ENCODE measurements around the gene ZBTB7A.

Gene ZBTB7A

GRCh38 chr19:4034048-4035017 is 32.4 kb downstream of the ZBTB7A start:
- no peak for DNase-seq

GRCh38 chr19:4033028-4033956 is 33.4 kb downstream of the ZBTB7A start:
- no peak for DNase-seq

DNA sequence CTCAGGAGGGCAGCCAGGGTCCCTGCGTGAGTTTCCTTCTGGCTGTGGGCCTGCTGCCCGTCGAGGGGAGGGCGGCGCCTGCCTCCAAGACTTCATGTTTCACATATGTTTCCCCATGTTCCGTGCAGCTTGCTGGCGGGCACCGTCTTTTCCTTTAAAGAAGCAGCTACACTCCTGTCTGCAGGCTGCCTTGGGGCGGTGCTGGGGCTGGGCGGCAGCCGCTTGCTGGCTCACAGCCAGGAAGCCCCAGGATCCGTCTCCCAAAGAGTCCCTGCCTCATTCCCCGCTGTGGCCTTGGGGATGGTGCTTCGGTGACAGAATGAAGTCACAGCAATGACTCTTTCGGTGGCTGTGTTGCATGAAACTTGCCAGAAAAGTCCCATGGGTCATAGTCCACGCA is 34.3 kb downstream of the ZBTB7A start:
- no peak for DNase-seq

- DNase-seq, result no peak
These were observed 35.3 kb downstream of the ZBTB7A start for GRCh38 chr19:4031420-4031819.

DNA sequence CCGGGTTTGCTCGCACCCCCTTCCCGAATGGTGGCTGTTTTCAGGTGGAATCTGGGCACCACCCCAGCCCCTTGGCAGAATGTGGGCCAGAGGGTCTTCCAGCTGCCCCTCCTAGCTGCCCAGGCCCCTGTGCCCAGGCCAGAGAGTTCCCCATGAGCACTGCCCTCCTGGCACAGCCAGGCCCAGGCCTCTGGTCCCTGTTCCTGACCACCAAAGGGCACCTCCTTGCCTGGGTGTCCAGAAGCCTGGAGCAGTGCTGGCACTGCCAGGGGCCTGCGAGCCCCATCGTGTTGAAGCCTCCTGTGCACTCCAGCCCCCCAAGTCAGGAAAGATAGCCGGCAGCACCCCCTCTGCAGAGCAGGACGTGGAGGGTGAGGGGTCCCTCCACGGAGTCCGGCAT is 35.7 kb downstream of the ZBTB7A start:
- no peak for DNase-seq

DNA sequence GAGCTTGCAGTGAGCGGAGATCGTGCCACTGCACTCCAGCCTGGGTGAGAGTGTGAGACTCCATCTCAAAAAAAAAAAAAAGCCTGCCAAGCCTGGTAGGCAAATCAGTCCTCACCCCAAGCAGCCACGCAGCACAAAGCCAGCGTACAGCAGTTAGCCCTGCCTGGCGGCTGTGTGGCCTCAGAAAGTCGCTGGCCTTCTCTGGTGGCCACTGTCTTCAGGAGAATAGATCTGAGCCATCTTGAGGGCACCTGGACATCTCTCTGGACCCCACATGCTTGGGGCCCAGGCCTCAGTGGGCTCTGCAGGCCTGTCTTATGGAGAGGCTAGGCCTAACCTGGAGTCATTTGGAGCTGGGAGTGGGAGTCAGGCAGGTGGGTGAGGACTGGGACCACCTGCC is 36.1 kb downstream of the ZBTB7A start:
- DNase-seq, result no peak

- no peak for DNase-seq
These were observed 37.5 kb downstream of the ZBTB7A start for GRCh38 chr19:4029247-4029614.

DNA sequence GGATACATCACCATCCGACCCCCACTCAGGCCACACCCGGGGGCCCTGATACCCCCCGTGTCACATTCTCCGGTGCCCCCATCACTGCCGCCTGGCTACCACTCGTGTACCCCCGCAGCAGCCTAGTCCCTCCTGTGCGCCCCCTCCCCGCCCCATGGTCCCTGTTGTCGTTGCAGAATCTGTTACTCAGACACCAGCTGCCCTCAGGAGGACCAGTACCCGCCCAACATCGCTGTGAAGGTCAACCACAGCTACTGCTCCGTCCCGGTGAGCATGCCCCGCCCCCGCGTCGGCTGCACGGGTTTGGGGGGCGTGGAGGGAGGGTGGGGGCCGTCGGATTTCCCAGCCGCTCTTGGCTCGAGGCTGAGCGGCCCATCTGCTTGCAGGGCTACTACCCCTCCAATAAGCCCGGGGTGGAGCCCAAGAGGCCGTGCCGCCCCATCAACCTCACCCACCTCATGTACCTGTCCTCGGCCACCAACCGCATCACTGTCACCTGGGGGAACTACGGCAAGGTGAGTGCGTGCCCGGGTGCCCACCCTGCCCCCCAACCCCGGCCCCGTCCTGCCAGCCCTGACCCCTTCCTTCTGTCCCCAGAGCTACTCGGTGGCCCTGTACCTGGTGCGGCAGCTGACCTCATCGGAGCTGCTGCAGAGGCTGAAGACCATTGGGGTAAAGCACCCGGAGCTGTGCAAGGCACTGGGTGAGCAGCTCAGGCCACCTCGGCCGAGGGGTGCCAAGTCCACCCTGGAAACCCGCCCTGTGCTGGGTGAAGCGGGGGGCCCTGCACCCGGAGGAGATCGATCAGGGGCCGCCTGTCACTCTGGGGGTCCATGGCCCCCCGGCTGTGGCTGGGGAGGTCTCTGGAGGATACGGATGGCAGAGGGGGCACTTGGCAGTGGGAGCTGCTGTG is 38.1 kb downstream of the ZBTB7A start:
- no peak for DNase-seq

DNA sequence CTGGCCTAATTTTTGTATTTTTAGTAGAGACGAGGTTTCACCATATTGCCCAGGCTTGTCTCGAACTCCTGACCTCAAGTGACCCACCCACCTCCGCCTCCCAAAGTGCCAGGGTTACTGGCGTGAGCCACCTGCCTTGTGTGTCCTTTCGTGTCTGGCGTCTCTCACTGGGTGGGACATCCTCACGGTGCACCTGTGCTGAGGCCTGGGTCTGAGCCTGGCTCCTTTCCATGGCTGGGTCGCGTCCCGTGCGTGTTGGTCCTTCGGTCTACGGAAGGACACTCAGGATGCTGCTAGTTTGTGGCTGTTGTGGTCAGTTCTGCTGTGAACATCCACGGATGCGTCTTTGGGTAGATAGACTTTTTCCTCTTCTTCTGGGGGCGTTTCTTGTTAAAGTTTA is 39.6 kb downstream of the ZBTB7A start:
- no peak for DNase-seq

DNA sequence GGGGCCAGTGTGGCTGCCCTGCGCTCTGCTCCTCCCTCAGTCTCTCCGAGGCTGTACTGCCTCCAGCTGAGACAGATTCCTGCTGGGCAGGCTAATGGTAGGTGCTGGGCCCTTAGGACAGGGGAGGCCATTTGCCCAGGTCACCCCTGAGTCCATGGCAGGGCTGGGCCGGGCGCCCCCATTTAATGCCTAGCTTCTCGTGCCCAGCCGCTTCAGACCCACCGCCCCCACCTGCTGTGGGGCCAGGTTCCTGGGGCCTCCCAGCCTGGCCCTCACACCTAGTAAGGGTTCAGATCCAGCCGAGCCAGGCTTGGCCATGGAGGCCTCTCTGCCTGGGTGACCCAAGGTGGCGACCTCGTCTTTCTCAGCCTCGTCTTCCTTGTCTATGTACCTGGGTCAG is 41.4 kb downstream of the ZBTB7A start:
- DNase-seq, result no peak

DNA sequence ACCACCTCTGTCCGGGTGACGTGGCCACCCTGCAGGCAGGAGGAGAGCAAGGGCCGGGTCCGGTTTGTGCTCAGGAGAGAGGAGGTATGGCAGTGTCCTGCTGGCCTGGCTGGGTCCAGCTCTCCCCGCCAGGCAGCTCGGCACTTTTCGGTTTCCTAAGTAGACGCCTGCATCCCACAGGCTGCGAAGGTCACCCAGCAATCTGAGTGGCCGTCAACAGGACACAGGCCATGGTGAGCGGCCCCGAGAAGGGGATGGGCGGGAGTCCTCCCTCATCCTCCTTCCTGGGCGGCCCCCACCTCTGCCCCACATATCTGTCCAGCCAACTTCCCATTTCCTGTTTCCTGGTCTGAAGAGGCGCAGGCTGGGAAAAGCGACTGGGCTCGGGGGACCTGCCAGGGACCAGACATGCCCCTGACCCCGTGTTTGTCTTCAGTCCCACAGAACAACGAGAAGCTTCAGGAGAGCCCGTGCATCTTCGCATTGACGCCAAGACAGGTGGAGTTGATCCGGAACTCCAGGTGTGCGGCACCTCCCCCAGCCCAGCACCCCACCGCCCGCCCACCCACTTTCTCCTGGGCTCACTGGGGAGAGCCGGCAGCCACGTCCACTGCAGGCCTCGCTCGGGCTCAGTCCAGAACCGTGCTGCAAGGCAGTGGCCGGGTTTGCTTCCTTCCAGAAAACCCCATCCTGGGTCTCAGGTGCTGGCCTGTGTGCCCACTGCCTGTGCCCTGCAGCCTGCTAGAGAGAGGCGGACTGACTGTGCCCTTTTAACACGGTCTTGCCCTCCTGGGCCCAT is 42.9 kb downstream of the ZBTB7A start:
- no peak for DNase-seq

- no peak for DNase-seq
These were observed 47.1 kb downstream of the ZBTB7A start for GRCh38 chr19:4019578-4019977.

DNA sequence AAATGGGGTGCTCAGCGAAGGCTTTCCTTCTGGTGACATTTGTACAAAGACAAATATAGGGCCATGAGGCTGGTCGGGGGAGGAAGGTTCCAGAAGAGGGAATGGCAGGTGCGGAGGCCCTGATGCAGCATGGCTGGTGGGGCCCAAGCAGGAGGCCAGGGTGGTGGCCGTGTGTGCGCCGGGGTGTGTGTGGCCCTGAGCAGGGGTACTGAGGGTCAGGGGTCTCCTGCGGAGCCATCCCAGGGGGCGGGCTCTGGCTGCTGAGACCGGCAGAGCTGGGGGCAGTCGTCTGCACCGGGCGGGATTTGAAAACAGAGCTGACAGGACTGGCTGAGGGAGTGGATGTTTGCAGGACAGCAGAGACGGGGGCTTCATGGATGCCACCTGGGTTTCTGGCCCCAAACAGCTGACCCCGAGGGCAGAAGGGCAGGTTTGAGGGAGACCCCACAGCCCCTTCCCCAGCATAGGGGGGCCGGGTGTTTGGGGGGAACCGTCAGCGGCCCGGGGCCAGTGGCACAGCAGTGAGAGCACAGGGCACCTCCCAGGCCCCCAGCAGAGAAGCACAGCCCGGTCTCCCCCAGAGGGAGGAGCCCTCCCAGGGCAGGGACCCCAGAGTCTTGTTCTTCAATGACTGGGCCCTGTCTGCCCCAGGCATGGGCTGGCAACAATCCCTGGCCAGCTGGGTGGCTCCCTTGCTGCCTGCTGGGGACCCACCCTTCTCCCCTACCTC is 47.8 kb downstream of the ZBTB7A start:
- DNase-seq, result no peak

GRCh38 chr19:4018140-4018613 is 48.5 kb downstream of the ZBTB7A start:
- DNase-seq, result no peak

DNA sequence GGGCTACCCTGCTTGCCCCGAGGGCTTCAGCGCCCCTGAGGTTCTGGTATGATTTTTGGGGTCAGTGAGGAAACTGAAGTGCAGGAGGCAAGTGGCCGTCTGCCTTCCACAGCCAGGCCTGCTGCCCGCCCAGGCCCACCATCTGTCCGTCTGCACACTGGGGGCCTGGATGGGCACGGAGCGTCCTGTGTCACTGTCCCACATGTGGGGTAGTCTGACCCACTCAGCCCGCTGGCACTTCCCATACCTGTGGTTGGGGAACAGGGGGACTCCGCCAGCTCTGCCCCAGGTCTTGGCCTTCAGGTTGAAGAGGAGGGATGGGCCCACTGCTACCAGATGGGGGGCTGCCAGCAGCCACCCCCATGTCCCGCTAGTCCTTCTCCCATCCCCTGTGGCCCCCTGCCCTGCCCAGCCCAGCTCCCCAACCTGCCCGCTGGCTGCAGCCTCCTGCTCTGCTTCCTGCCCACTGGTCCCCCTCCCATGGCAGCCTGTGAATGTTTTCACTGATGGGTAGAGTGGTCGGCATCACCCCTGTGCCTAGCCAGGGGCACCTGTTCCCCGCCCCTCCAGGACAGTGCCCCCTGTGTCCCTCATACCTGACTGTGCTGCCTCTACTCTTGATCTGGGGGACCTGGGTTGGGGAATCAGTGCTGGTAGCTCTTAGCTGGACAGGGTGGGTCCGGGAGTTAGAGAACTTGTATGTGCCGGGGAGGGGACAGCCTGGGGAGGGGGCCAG is 49.6 kb downstream of the ZBTB7A start:
- no peak for DNase-seq

DNA sequence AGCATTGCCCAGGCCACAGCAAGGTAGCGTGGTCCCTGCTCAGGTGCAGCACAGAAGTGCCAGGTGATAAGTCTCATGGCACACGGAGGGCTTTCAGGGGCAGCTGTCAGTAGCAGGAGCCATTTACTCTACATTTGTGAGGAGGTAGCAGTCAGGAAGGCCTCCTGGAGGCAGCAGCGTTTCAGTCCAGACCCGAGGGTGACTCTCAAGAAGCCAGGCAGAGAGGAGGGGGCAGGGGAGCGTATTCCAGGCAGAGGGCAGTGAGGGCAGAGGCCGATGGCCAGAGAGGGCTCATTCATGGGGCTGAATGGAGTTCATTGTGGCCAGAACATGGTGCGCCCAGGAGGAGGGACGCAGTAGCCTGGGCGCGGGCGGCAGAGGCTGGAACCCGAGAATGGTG is 50.2 kb downstream of the ZBTB7A start:
- no peak for DNase-seq

- DNase-seq, result no peak
These were observed 50.8 kb downstream of the ZBTB7A start for GRCh38 chr19:4015705-4016402.

GRCh38 chr19:4014541-4015491 is 51.9 kb downstream of the ZBTB7A start:
- no peak for DNase-seq
